HepG2 (cell line): ENCODE data around the gene S100A16. TPM values are rescaled to one million over a fixed set of nuclear protein-coding genes. Genes with fewer than 3 reads are reported as not detected.

Experiments
- BCL6 ChIP-seq: IDR thresholded peaks from 2 replicates; pipeline ENCODE4 v1.6.1; 2016; ENCODE audit warnings: missing genetic modification reagents, missing compliant biosample characterization
- EHMT2 ChIP-seq: fragments of 200-600 bp; sonication (generic); IDR thresholded peaks from 2 replicates; pipeline ENCODE4 v1.7.0; 2017; ENCODE audit warnings: antibody characterized with exemption, low read depth, low read length, borderline replicate concordance
- GATAD1 ChIP-seq: IDR thresholded peaks from 2 replicates; pipeline ENCODE4 v1.6.1; 2016; ENCODE audit warnings: missing genetic modification reagents, missing compliant biosample characterization
- GATAD2A ChIP-seq: IDR thresholded peaks from 2 replicates; pipeline ENCODE4 v1.6.1; 2016
- IRF2 ChIP-seq: IDR thresholded peaks from 2 replicates; pipeline ENCODE4 v1.6.1; 2018; ENCODE audit warnings: missing genetic modification reagents, missing compliant biosample characterization
- ISL2 ChIP-seq: sonication (generic); formaldehyde crosslinking; IDR thresholded peaks from 2 replicates; pipeline ENCODE4 v1.5.0; 2020; ENCODE audit warnings: missing genetic modification reagents
- KDM5B ChIP-seq: sonication (generic); formaldehyde crosslinking; IDR thresholded peaks from 2 replicates; pipeline ENCODE4 v1.4.0; 2020; ENCODE audit warnings: missing genetic modification reagents, mild to moderate bottlenecking, borderline replicate concordance
- KLF12 ChIP-seq: sonication (generic); formaldehyde crosslinking; IDR thresholded peaks from 2 replicates; pipeline ENCODE4 v1.4.0; 2020; ENCODE audit warnings: missing genetic modification reagents, borderline replicate concordance
- MAX ChIP-seq: IDR thresholded peaks from 2 replicates; pipeline ENCODE4 v1.6.1; 2012; ENCODE audit warnings: inconsistent platforms
- THAP9 ChIP-seq: sonication (generic); formaldehyde crosslinking; IDR thresholded peaks from 2 replicates; pipeline ENCODE4; 2020; ENCODE audit warnings: missing genetic modification reagents, mild to moderate bottlenecking, borderline replicate concordance
- ZIK1 ChIP-seq: sonication (generic); formaldehyde crosslinking; IDR thresholded peaks from 2 replicates; pipeline ENCODE4 v1.5.0; 2020; ENCODE audit warnings: mild to moderate bottlenecking, low read depth, missing genetic modification reagents, borderline replicate concordance
- ZNF556 ChIP-seq: sonication (generic); formaldehyde crosslinking; IDR thresholded peaks from 2 replicates; pipeline ENCODE4 v1.4.0; 2020; ENCODE audit warnings: mild to moderate bottlenecking, missing genetic modification reagents, borderline replicate concordance
- ZNF614 ChIP-seq: IDR thresholded peaks from 2 replicates; pipeline ENCODE4 v1.6.1; 2018; ENCODE audit warnings: missing biosample characterization, missing genetic modification reagents, inconsistent platforms, borderline replicate concordance
- ZNF777 ChIP-seq: sonication (generic); formaldehyde crosslinking; IDR thresholded peaks from 2 replicates; pipeline ENCODE4 v1.4.0; 2020; ENCODE audit warnings: missing genetic modification reagents
- polyA plus RNA-seq, 8 experiments: library from polyadenylated mRNA; depleted of rRNA in 3 of 8; stranded (reverse) in 7 of 8; unstranded in 1 of 8; fragments of >200 nt; fragmentation: Illumina TruSeq in 4 of 8; extraction: Trizol in 4 of 8; gene quantifications; 2 replicates each; pipeline versions ENCODE4 v1.2.1 to v1.2.3, GENCODE V29; 2011 to 2016; ENCODE audit warnings: low read depth in 4 of 8, missing spikeins in 1 of 8, mixed read lengths in 1 of 8; ENCODE audit not compliant: insufficient read depth in 1 of 8
- total RNA-seq, 5 experiments: library from RNA; depleted of rRNA; stranded (reverse); fragments of >200 nt; fragmentation: Illumina TruSeq; extraction: Trizol; gene quantifications; 2 replicates each; pipeline ENCODE4 v1.2.3, GENCODE V29; 2016; ENCODE audit warnings: low read depth in 1 of 5
- TF ChIP-seq, protein P1 (sequence below): sonication (generic); formaldehyde crosslinking; IDR thresholded peaks from 2 replicates; pipeline ENCODE4 v1.5.1; 2020; ENCODE audit warnings: mild to moderate bottlenecking, moderate library complexity, missing genetic modification reagents
- TF ChIP-seq, protein P2 (sequence below): sonication (generic); formaldehyde crosslinking; IDR thresholded peaks from 2 replicates; pipeline ENCODE4 v1.9.0; 2022; ENCODE audit warnings: missing genetic modification reagents, mild to moderate bottlenecking, borderline replicate concordance

S100A16 gene
- total and polyA plus RNA-seq, 2 of the 13 experiments (the other 11 are each of a cell fraction or from before 2014, with no cell fraction given), result 46.0 to 195 TPM

- TF ChIP-seq, protein P1, sequence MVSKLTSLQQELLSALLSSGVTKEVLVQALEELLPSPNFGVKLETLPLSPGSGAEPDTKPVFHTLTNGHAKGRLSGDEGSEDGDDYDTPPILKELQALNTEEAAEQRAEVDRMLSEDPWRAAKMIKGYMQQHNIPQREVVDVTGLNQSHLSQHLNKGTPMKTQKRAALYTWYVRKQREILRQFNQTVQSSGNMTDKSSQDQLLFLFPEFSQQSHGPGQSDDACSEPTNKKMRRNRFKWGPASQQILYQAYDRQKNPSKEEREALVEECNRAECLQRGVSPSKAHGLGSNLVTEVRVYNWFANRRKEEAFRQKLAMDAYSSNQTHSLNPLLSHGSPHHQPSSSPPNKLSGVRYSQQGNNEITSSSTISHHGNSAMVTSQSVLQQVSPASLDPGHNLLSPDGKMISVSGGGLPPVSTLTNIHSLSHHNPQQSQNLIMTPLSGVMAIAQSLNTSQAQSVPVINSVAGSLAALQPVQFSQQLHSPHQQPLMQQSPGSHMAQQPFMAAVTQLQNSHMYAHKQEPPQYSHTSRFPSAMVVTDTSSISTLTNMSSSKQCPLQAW (CRISPR knock-in tag), result peak; percentile 54; the same call in 1 of the 2 replicates
- TF ChIP-seq GATAD1 (CRISPR knock-in tag) (peak; percentile 58), GATAD2A (CRISPR knock-in tag) (peak; percentile 59; the same call in 1 of the 2 replicates), ZNF614 (CRISPR knock-in tag) (0 out of 2 replicates have a peak, but pooled peaks have one; percentile 23), EHMT2 (no peak), ZNF556 (CRISPR knock-in tag) (0 out of 2 replicates have a peak, but pooled peaks have one; percentile 39), THAP9 (0 out of 2 replicates have a peak, but pooled peaks have one; percentile 22), KDM5B (CRISPR knock-in tag) (peak; percentile 51; the same call in 1 of the 2 replicates), ISL2 (CRISPR knock-in tag) (peak; percentile 23; the same call in 1 of the 2 replicates), IRF2 (peak; percentile 67; the same call in 1 of the 2 replicates), BCL6 (CRISPR knock-in tag) (no peak), ZIK1 (CRISPR knock-in tag) (0 out of 2 replicates have a peak, but pooled peaks have one; percentile 19), ZNF777 (CRISPR knock-in tag) (peak; percentile 62; the same call in 1 of the 2 replicates), KLF12 (0 out of 2 replicates have a peak, but pooled peaks have one; percentile 37), MAX (0 out of 2 replicates have a peak, but pooled peaks have one; percentile 22)
- TF ChIP-seq, protein P2, sequence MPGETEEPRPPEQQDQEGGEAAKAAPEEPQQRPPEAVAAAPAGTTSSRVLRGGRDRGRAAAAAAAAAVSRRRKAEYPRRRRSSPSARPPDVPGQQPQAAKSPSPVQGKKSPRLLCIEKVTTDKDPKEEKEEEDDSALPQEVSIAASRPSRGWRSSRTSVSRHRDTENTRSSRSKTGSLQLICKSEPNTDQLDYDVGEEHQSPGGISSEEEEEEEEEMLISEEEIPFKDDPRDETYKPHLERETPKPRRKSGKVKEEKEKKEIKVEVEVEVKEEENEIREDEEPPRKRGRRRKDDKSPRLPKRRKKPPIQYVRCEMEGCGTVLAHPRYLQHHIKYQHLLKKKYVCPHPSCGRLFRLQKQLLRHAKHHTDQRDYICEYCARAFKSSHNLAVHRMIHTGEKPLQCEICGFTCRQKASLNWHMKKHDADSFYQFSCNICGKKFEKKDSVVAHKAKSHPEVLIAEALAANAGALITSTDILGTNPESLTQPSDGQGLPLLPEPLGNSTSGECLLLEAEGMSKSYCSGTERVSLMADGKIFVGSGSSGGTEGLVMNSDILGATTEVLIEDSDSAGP (CRISPR knock-in tag), result peak; percentile 33; the same call in 1 of the 2 replicates
These were observed 44.4 kb downstream of the S100A16 start (continued) for GRCh38 chr1:153568367-153569099.
